ENCODE results near the gene PDE4D. TPM values are rescaled to one million over a fixed set of nuclear protein-coding genes. Genes with fewer than 3 reads are reported as not detected.
"Not testable (repeated sequence)": the region's sequence is repeated elsewhere in the genome, so short reads cannot be mapped to it uniquely, and the experiment has no call there.

Gene PDE4D
- total and polyA plus RNA-seq, 2 of the 4 experiments (the other 2 are of a cell fraction): 1.4 to 7.9 TPM

- peaks cover 5% of the 10 kb centered on the region; the same call in 1 of the 2 replicates for H3K4me1 ChIP-seq (ENCODE audit: control insufficient read depth, insufficient read depth, low read length)
- no peak overlapping the region for H3K18ac ChIP-seq (ENCODE audit: low read depth, low read length)
- peaks cover 19 to 26% of the 10 kb centered on the region in 2 experiments for H3K79me1 ChIP-seq (ENCODE audit: low read depth in 1 of 2, low read length in 2 of 2)
- in situ Hi-C loops (cut with MboI; ENCODE audit: low sequenced_read_pairs) (no loop called here), dilution Hi-C loops (cut with HindIII; ENCODE audit: low sequenced_read_pairs, unreplicated experiment) (no loop called here), intact Hi-C loops (cut with micrococcal nuclease) (no loop called here)
- DNase-seq (no peak), ATAC-seq (ENCODE audit: low read depth) (no peak)
- H2AK9ac ChIP-seq (replicated peaks; ENCODE audit: low read depth, low read length, poor library complexity): no peak overlapping the region
- no peak overlapping the region for H2AK5ac ChIP-seq (ENCODE audit: low read depth, low read length)
- H2BK120ac ChIP-seq (ENCODE audit: low read depth, low read length): no peak overlapping the region
- H3K14ac ChIP-seq (replicated peaks; ENCODE audit: low read depth, low read length): no peak overlapping the region
- no peak overlapping the region for H4K8ac ChIP-seq (ENCODE audit: low read depth in 2 of 2, low read length in 2 of 2)
- ChIA-PET CTCF (no interaction called here), POLR2A (ENCODE audit: unreplicated experiment) (no interaction called here)
- H3K27me3 ChIP-seq (ENCODE audit: control insufficient read depth, insufficient read depth, low read length): no peaks in the 10 kb centered on the region
- no TSS peak for BruUV-seq (replicated peaks)
- H2BK20ac ChIP-seq (ENCODE audit: low read depth, low read length): no peak overlapping the region
- no peak overlapping the region for H4K91ac ChIP-seq (ENCODE audit: insufficient read depth, low read depth, low read length)
- no peaks in the 10 kb centered on the region; the same call in 1 of the 2 replicates for H3K36me3 ChIP-seq (ENCODE audit: control insufficient read depth, insufficient read depth, low read length)
- no peak overlapping the region for H3K4ac ChIP-seq (ENCODE audit: low read depth, low read length)
- no peak overlapping the region for H3K27ac ChIP-seq (ENCODE audit: insufficient read depth, low read length)
- H4K20me1 ChIP-seq (ENCODE audit: insufficient read depth, low read length): peaks cover 15% of the 10 kb centered on the region
- H3K56ac ChIP-seq (ENCODE audit: extremely low read depth, insufficient read depth, low read length): no peak overlapping the region
- no peak overlapping the region for H2BK5ac ChIP-seq (ENCODE audit: low read depth, low read length, poor library complexity, severe bottlenecking)
- H3K9ac ChIP-seq (ENCODE audit: low read depth, low read length): no peak overlapping the region
- WGBS, 2 experiments (ENCODE audit: extremely low coverage in 2 of 2, insufficient read length in 1 of 2): no CpG with 5 or more reads among the region's 2 CpGs
- no peak overlapping the region for H3K4me2 ChIP-seq (ENCODE audit: low read depth, low read length)
- no peak overlapping the region for H4K5ac ChIP-seq (ENCODE audit: low read depth, low read length)
- no peak for TF ChIP-seq ELK1 (IDR thresholded peaks at IDR 0.05; ENCODE audit: borderline replicate concordance, low read depth, low read length)
- TF ChIP-seq MXI1 (IDR thresholded peaks at IDR 0.05; ENCODE audit: borderline replicate concordance, low read depth, low read length): no peak
- no peak for TF ChIP-seq RFX5 (IDR thresholded peaks at IDR 0.05; ENCODE audit: low read depth, low read length)
- TF ChIP-seq CHD1 (IDR thresholded peaks at IDR 0.05; ENCODE audit: low read depth, low read length): no peak
- no peak for TF ChIP-seq NFE2L2 (IDR thresholded peaks at IDR 0.05; ENCODE audit: low read depth, low read length)
- no peak overlapping the region for H2BK15ac ChIP-seq (ENCODE audit: low read depth, low read length)
- peaks cover 5% of the 10 kb centered on the region; the same call in 1 of the 2 replicates for H3K9me1 ChIP-seq (ENCODE audit: insufficient read depth, low read length)
- no peaks in the 10 kb centered on the region for H3K9me3 ChIP-seq (ENCODE audit: control insufficient read depth, insufficient read depth, low read length)
- no peak overlapping the region for H3K23ac ChIP-seq (ENCODE audit: low read depth, low read length)
- H3K4me3 ChIP-seq (ENCODE audit: insufficient read depth, low read depth, low read length): no peak overlapping the region
- H2AFZ ChIP-seq (replicated peaks; ENCODE audit: low read length, poor library complexity): no peak overlapping the region
Observed at GRCh38 chr5:58998544-58998943, 895.0 kb downstream of the PDE4D start.

- H4K91ac ChIP-seq (ENCODE audit: insufficient read depth, low read depth, low read length); H3K4me2 ChIP-seq (ENCODE audit: low read depth, low read length); H3K18ac ChIP-seq (ENCODE audit: low read depth, low read length); H3K56ac ChIP-seq (ENCODE audit: extremely low read depth, insufficient read depth, low read length); H3K27ac ChIP-seq (ENCODE audit: insufficient read depth, low read length); H3K23ac ChIP-seq (ENCODE audit: low read depth, low read length); H3K4me1 ChIP-seq (ENCODE audit: control insufficient read depth, insufficient read depth, low read length); H3K14ac ChIP-seq (replicated peaks; ENCODE audit: low read depth, low read length); H3K4me3 ChIP-seq (ENCODE audit: insufficient read depth, low read depth, low read length); H3K9me1 ChIP-seq (ENCODE audit: insufficient read depth, low read length); BruUV-seq (replicated peaks); H2BK15ac ChIP-seq (ENCODE audit: low read depth, low read length); in situ Hi-C loops (cut with MboI; ENCODE audit: low sequenced_read_pairs); H3K27me3 ChIP-seq (ENCODE audit: control insufficient read depth, insufficient read depth, low read length); H3K36me3 ChIP-seq (ENCODE audit: control insufficient read depth, insufficient read depth, low read length); DNase-seq; H2BK20ac ChIP-seq (ENCODE audit: low read depth, low read length); H2AK5ac ChIP-seq (ENCODE audit: low read depth, low read length); H3K9ac ChIP-seq (ENCODE audit: low read depth, low read length); H2BK5ac ChIP-seq (ENCODE audit: low read depth, low read length, poor library complexity, severe bottlenecking); H2AFZ ChIP-seq (replicated peaks; ENCODE audit: low read length, poor library complexity); POLR2A ChIA-PET (ENCODE audit: unreplicated experiment); H3K9me3 ChIP-seq (ENCODE audit: control insufficient read depth, insufficient read depth, low read length); intact Hi-C loops (cut with micrococcal nuclease); H3K4ac ChIP-seq (ENCODE audit: low read depth, low read length); ATAC-seq (ENCODE audit: low read depth); H2AK9ac ChIP-seq (replicated peaks; ENCODE audit: low read depth, low read length, poor library complexity); H2BK120ac ChIP-seq (ENCODE audit: low read depth, low read length); dilution Hi-C loops (cut with HindIII; ENCODE audit: low sequenced_read_pairs, unreplicated experiment); H4K20me1 ChIP-seq (ENCODE audit: insufficient read depth, low read length); H4K8ac ChIP-seq (ENCODE audit: low read depth in 2 of 2, low read length in 2 of 2); H4K5ac ChIP-seq (ENCODE audit: low read depth, low read length): not testable (repeated sequence)
- H3K79me1 ChIP-seq (ENCODE audit: low read depth in 1 of 2, low read length in 2 of 2): peaks cover 12 to 21% of the 10 kb centered on the region in 2 experiments
- CTCF ChIA-PET: interaction anchor here (0.7 to 0.9 kb wide), 2 partner anchors 12 to 178 kb away, joined by 3 read pairs; no protein-coding TSS in a partner anchor
- no CpG with 5 or more reads among the region's 3 CpGs for WGBS, 2 experiments (ENCODE audit: extremely low coverage in 2 of 2, insufficient read length in 1 of 2)
Observed at GRCh38 chr5:58995779-58996178, 897.7 kb downstream of the PDE4D start.

All from IMR-90 (cell line).